Tibial nerve (tissue), 4 donors: ENCODE data around the gene PTX4. TPM values are rescaled to one million over a fixed set of nuclear protein-coding genes. Genes with fewer than 3 reads are reported as not detected.

ENCODE experiments used
- DNase-seq, 2 donors: peaks; one replicate each; pipeline ENCODE4 v3.0.0-alpha.2; 2019; ENCODE audit warnings: low spot score in 2 of 2
- H3K27ac ChIP-seq, 4 donors: fragments of 200-600 bp; sonication (generic) in 3 of 4; one replicate each; pipeline ENCODE4 v1.5.1; 2017 to 2019; ENCODE audit warnings: mild to moderate bottlenecking in 1 of 4
- H3K27me3 ChIP-seq, 2 donors: fragments of 200-600 bp; sonication (generic) in 1 of 2; one replicate each; pipeline versions ENCODE4 v1.5.1 to v1.6.0; 2017 to 2019
- H3K36me3 ChIP-seq, 3 donors: fragments of 200-600 bp; sonication (generic); one replicate each; pipeline ENCODE4 v1.5.1; 2018 to 2019
- H3K4me1 ChIP-seq, 4 donors: fragments of 200-600 bp; sonication (generic) in 3 of 4; one replicate each; pipeline ENCODE4 v1.5.1; 2017 to 2019
- H3K4me3 ChIP-seq, 4 donors: fragments of 200-600 bp; sonication (generic) in 3 of 4; one replicate each; pipeline ENCODE4 v1.5.1; 2017 to 2019; ENCODE audit warnings: mild to moderate bottlenecking in 1 of 4, moderate library complexity in 1 of 4
- H3K9me3 ChIP-seq, 4 donors: fragments of 200-600 bp; sonication (generic) in 3 of 4; one replicate each; pipeline ENCODE4 v1.5.1; 2017 to 2019
- CTCF ChIP-seq, 5 experiments: fragments of 200-600 bp in 3 of 5; fragments of 450-650 bp in 2 of 5; sonication (generic) in 3 of 5; IDR thresholded peaks; one replicate each; pipeline ENCODE4 v1.5.1; 2016 to 2019; ENCODE audit warnings: antibody characterized with exemption in 5 of 5, mild to moderate bottlenecking in 3 of 5, moderate library complexity in 2 of 5
- EP300 ChIP-seq, 2 donors: sonication (generic); formaldehyde crosslinking; IDR thresholded peaks; one replicate each; pipeline ENCODE4 v1.6.1; 2017; ENCODE audit warnings: antibody characterized with exemption in 2 of 2, mild to moderate bottlenecking in 1 of 2
- POLR2A ChIP-seq, 2 donors: fragments of 450-650 bp; IDR thresholded peaks; one replicate each; pipeline ENCODE4 v1.6.1; 2017; ENCODE audit warnings: antibody characterized with exemption in 2 of 2, mild to moderate bottlenecking in 2 of 2, moderate library complexity in 2 of 2
- WGBS, 2 donors: methylation state at CpG; one replicate each; pipeline ENCODE4 v1.1.5; 2018; 5-methylcytosine and 5-hydroxymethylcytosine counted together
- total RNA-seq, 4 donors: library from RNA; depleted of rRNA; stranded (reverse); fragments of >200 nt; gene quantifications; one replicate each; pipeline ENCODE4 v1.1.0, GENCODE V29; 2016

PTX4 gene
- total RNA-seq, 4 donors from 2014 or later, result not detected

- Histone ChIP-seq H3K9me3 (no peaks in the 10 kb centered on the region), H3K4me1 (peaks cover 0 to 8% (median 0%) of the 10 kb centered on the region in 4 donors), H3K36me3 (peaks cover 0 to 66% (median 0%) of the 10 kb centered on the region in 3 donors), H3K4me3 (no peak overlapping the region), H3K27me3 (no peaks in the 10 kb centered on the region), H3K27ac (no peak overlapping the region)
- DNase-seq, result no peak
- TF ChIP-seq POLR2A (IDR thresholded peaks at IDR 0.05) (no peak), EP300 (IDR thresholded peaks at IDR 0.05) (no peak)
- WGBS, 2 donors, result 88 to 90% methylated on average over 18 to 30 of the region's 30 CpGs
These were observed 35.0 kb upstream of the PTX4 start for GRCh38 chr16:1523581-1524245.

GRCh38 chr16:1520461-1520860, 31.7 kb upstream of the PTX4 start:
- peaks cover 0 to 1% (median 0%) of the 10 kb centered on the region in 4 donors for H3K9me3 ChIP-seq
- H3K4me1 ChIP-seq, result no peaks in the 10 kb centered on the region
- no peak overlapping the region for H3K27ac ChIP-seq
- no peak overlapping the region for H3K4me3 ChIP-seq
- 90 to 95% methylated on average over 11 to 19 of the region's 19 CpGs for WGBS, 2 donors
- no peaks in the 10 kb centered on the region for H3K27me3 ChIP-seq
- TF ChIP-seq EP300 (IDR thresholded peaks at IDR 0.05) (no peak), CTCF (IDR thresholded peaks at IDR 0.05) (no peak), POLR2A (IDR thresholded peaks at IDR 0.05) (no peak)
- DNase-seq, result no peak
- peaks cover 0 to 90% (median 0%) of the 10 kb centered on the region in 3 donors for H3K36me3 ChIP-seq

- no peak for DNase-seq
- TF ChIP-seq CTCF (IDR thresholded peaks at IDR 0.05) (no peak), EP300 (IDR thresholded peaks at IDR 0.05) (no peak), POLR2A (IDR thresholded peaks at IDR 0.05) (no peak)
- WGBS, 2 donors, result 95 to 97% methylated on average over 14 to 16 of the region's 17 CpGs
- peaks cover 0 to 91% (median 0%) of the 10 kb centered on the region in 3 donors for H3K36me3 ChIP-seq
- H3K27me3 ChIP-seq, result no peaks in the 10 kb centered on the region
- H3K4me3 ChIP-seq, result no peak overlapping the region
- H3K27ac ChIP-seq, result no peak overlapping the region
- H3K4me1 ChIP-seq, result no peaks in the 10 kb centered on the region
- H3K9me3 ChIP-seq, result peaks cover 0 to 7% (median 0%) of the 10 kb centered on the region in 4 donors
These were observed 31.1 kb upstream of the PTX4 start for GRCh38 chr16:1519831-1520230.

- no peak overlapping the region for H3K27ac ChIP-seq
- WGBS, 2 donors, result 88 to 92% methylated on average over 16 of the region's 16 CpGs
- no peak for DNase-seq
- H3K9me3 ChIP-seq, result peaks cover 0 to 19% (median 0%) of the 10 kb centered on the region in 4 donors
- peaks cover 0 to 91% (median 0%) of the 10 kb centered on the region in 3 donors for H3K36me3 ChIP-seq
- no peak overlapping the region for H3K4me3 ChIP-seq
- TF ChIP-seq POLR2A (IDR thresholded peaks at IDR 0.05), result no peak
- TF ChIP-seq EP300 (IDR thresholded peaks at IDR 0.05), result no peak
- no peak for TF ChIP-seq CTCF (IDR thresholded peaks at IDR 0.05)
- H3K4me1 ChIP-seq, result no peaks in the 10 kb centered on the region
- H3K27me3 ChIP-seq, result no peaks in the 10 kb centered on the region
These were observed 29.9 kb upstream of the PTX4 start for GRCh38 chr16:1518626-1519135.

GRCh38 chr16:1514507-1514906, 25.8 kb upstream of the PTX4 start:
- Histone ChIP-seq H3K27ac (no peak overlapping the region), H3K27me3 (no peaks in the 10 kb centered on the region), H3K4me1 (no peaks in the 10 kb centered on the region), H3K4me3 (no peak overlapping the region), H3K9me3 (peaks cover 0 to 20% (median 0%) of the 10 kb centered on the region in 4 donors), H3K36me3 (peaks cover 0 to 96% (median 0%) of the 10 kb centered on the region in 3 donors)
- TF ChIP-seq POLR2A (IDR thresholded peaks at IDR 0.05), result no peak
- TF ChIP-seq CTCF (IDR thresholded peaks at IDR 0.05), result no peak
- no peak for TF ChIP-seq EP300 (IDR thresholded peaks at IDR 0.05)
- DNase-seq, result no peak
- WGBS, 2 donors, result 96 to 97% methylated on average over 3 of the region's 3 CpGs
